GM19324 (cell line): ENCODE data around the gene PRDX1.

Experiments
- ATAC-seq: cut with Tn5 transposase; IDR thresholded peaks from one replicate; pipeline ENCODE4 v1.9.1; 2021; ENCODE audit warnings: mild to moderate bottlenecking, moderate library complexity; ENCODE audit not compliant: unreplicated experiment, low FRiP score

PRDX1 gene

GRCh38 chr1:45521413-45522323, at the start of gene PRDX1:
Gene PRDX1, minus strand, starts transcription at chr1:45521884. Its CDS starts 2,841 bp downstream, at chr1:45519043.
- ATAC-seq = peak; percentile 86

GRCh38 chr1:45570631-45571030, 48.9 kb upstream of the PRDX1 start:
- no peak for ATAC-seq

GRCh38 chr1:45569962-45570581, 48.4 kb upstream of the PRDX1 start:
- ATAC-seq = no peak

- no peak for ATAC-seq
Observed at GRCh38 chr1:45569571-45569961, 47.9 kb upstream of the PRDX1 start.

GRCh38 chr1:45568421-45568820, 46.7 kb upstream of the PRDX1 start:
- ATAC-seq = no peak

GRCh38 chr1:45567911-45568310, 46.2 kb upstream of the PRDX1 start:
- no peak for ATAC-seq

- ATAC-seq = no peak
Observed at GRCh38 chr1:45566722-45567121, 45.0 kb upstream of the PRDX1 start.

- ATAC-seq = no peak
Observed at GRCh38 chr1:45563843-45564242, 42.2 kb upstream of the PRDX1 start.

- ATAC-seq = no peak
Observed at GRCh38 chr1:45557422-45557944, 35.8 kb upstream of the PRDX1 start.

GRCh38 chr1:45554198-45554597, 32.5 kb upstream of the PRDX1 start:
- no peak for ATAC-seq

GRCh38 chr1:45552331-45552730, 30.6 kb upstream of the PRDX1 start:
- no peak for ATAC-seq

GRCh38 chr1:45551684-45552083, 30.0 kb upstream of the PRDX1 start:
- no peak for ATAC-seq

GRCh38 chr1:45550401-45551351, 29.0 kb upstream of the PRDX1 start, which contains the start of gene AKR1A1:
Gene AKR1A1, plus strand, starts transcription at chr1:45550826. Its CDS starts 10,969 bp downstream, at chr1:45561795.
- peak; percentile 86 for ATAC-seq

- ATAC-seq = no peak
Observed at GRCh38 chr1:45545553-45546310, 24.0 kb upstream of the PRDX1 start.

- no peak for ATAC-seq
Observed at GRCh38 chr1:45545019-45545493, 23.4 kb upstream of the PRDX1 start.

- no peak for ATAC-seq
Observed at GRCh38 chr1:45544530-45544929, 22.8 kb upstream of the PRDX1 start.

- no peak for ATAC-seq
Observed at GRCh38 chr1:45543581-45544417, 22.1 kb upstream of the PRDX1 start.

GRCh38 chr1:45542591-45542990, 20.9 kb upstream of the PRDX1 start:
- ATAC-seq = no peak

GRCh38 chr1:45541193-45541592, 19.5 kb upstream of the PRDX1 start:
- no peak for ATAC-seq
